GM18951 (cell line): ENCODE results near the gene MTNR1B.

Experiments used
- POLR2A ChIP-seq: IDR thresholded peaks from 4 replicates; pipeline ENCODE4 v1.6.1; 2011; ENCODE audit warnings: mild to moderate bottlenecking; ENCODE audit not compliant: insufficient read length, insufficient read depth; ENCODE audit errors: extremely low read depth
- in situ Hi-C: fragments of 300-500 bp; cut with MboI; formaldehyde crosslinking; loops from one replicate; pipeline ENCODE4 v1.12.0; 2022; ENCODE audit warnings: low sequenced_read_pairs, mixed read lengths, inconsistent platforms; ENCODE audit not compliant: unreplicated experiment

MTNR1B gene

DNA sequence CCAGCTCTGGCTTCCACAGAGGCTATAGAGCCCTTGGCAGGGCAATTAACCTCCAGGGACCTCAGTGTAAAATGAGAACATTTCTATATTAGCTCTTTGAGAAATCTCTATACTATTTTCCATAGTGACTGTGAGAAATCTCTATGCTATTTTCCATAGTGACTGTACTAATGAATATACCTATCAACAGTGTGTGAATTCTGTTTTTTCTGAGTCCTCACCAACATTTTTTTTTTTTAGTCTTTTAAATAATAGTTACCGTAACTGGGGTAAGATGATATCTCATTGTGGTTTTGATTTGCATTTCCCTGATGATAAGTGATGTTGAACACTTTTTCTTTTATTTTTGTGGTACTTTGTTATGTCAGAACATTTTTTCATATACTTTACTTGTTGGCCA, 7.0 kb upstream of the MTNR1B start:
- no peak for TF ChIP-seq POLR2A
- in situ Hi-C loops = no loop called here

DNA sequence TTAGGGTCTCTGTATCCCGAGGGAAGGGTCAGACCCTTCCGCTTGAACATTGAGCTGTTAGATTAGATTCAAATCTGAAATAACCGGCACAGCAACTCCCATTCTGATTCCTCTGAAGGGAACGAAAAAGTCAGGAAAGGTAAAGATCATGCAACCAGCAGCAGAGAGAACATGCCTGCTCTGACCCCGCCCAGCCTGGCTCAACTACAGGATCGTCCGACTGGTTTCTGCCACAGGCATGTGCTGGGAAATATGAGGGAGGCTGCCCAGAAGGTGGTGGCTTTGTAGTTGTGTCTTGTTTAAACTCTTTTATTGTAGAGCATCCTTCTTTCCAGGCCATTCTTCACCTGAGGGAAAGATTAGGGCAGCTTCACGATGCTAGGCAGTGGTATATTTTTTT, 5.0 kb upstream of the MTNR1B start:
- in situ Hi-C loops = no loop called here
- no peak for TF ChIP-seq POLR2A

DNA sequence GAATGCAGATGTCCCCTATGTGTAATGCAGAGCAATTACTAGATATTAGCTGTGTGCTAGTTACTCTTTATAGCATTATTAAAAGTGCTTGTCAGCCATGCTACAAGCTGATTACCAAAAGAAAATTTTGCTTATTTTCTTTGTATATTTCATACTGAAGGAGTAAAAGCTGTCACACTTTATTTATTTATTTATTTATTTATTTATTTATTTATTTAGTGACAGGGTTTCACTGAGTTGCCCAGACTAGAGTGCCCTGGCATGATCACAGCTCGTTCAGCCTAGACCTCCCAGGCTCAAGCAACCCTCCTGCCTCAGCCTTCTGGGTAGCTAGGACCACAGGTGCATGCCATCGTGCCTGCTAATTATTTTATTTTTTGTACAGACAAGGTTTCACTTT, 4.3 kb upstream of the MTNR1B start:
- in situ Hi-C loops = no loop called here
- no peak for TF ChIP-seq POLR2A

DNA sequence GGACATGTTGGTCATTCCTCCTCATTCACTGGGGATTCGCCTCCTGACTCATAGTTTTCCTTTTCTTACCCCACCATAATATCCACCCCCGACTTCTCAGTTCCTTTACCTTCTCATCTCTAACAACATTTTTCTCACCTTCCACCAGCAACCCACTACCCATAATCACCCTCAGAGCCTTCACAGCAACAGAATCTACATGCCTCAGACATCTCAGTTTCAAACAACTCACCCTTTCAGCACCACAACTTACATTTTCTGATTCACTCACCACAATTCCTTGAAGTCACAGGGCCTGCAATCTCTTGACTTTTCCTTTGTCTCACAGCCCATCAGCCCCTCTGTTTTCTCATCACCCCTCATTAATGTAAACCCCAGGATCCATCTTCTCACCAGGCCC, 2.3 kb upstream of the MTNR1B start:
- in situ Hi-C loops = no loop called here
- TF ChIP-seq POLR2A = no peak

DNA sequence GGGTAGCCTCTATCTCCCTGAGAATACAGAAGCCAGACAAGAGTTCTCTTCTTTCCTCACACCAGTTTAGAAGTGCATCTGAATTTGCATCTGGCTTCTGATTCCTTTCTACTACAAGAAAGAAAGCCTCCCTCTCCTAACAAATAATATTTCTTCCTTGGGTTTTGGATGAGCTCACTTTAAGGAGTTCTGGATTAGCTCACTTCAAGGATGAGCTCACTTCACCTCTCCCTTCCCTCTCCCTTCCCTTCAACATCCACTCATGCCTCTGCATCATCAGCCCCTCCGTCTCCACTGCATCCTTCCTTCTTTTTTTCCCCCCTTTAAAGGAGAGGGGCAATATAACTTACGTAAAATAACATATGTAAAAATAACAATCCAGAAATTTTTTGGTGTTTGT, 1.6 kb upstream of the MTNR1B start:
- in situ Hi-C loops = no loop called here
- no peak for TF ChIP-seq POLR2A

DNA sequence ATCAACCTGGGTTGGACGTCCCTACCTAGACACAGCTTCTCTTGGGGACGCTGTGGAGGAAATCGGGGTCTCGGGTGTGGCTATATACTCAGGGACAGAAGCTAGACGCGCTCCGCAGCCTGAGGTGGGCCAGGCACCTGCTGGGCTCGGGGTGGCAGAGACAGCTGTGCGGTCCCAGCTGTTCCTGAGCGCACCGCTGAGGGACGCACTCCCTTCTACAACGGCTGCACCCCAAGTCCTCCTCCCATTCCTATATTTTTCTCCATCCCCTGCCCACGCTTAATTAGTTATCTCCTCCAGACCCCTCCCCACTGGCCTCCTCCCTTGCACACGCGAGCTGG, 188 bp upstream of the MTNR1B start:
- in situ Hi-C loops = no loop called here
- no peak for TF ChIP-seq POLR2A

DNA sequence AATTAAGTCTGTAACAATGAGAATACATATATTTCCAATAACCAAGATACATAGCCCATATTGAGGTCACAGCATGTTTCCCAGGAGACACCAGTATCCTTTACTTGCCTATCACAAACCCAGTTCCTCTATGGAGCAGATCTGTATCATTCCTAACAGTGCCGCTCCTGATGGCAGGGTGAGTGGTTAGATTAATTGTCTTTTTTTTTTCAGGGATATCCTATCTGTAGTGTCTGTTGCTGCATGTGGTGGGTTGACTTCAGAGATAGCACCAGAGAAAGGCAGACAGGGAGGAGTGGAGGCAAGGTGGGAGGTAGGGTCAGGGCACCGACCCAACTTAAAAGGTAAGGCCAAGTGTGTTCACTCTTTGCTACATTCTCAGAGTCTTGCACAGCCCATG, 2.8 kb downstream of the MTNR1B start:
- in situ Hi-C loops = no loop called here
- TF ChIP-seq POLR2A = no peak

DNA sequence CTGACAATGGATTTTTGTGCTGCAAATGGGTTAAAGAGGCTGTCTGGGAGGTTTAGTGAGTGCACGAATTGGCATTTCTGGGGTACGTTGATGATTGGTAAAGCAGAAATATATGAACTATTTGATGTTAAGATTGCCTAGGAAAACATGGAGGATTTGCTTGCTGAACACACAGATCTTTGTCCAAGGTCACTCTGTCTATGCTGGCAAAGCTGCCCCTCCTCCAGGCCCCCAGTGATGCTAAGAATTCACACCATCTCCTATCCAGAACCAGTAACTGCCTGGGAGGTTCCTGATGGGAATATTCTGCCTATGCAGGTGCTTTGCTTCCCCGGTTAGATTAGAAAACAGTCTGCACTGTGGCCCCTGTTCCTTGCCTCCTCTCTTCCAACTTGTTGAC, 5.8 kb downstream of the MTNR1B start:
- in situ Hi-C loops = no loop called here
- no peak for TF ChIP-seq POLR2A

DNA sequence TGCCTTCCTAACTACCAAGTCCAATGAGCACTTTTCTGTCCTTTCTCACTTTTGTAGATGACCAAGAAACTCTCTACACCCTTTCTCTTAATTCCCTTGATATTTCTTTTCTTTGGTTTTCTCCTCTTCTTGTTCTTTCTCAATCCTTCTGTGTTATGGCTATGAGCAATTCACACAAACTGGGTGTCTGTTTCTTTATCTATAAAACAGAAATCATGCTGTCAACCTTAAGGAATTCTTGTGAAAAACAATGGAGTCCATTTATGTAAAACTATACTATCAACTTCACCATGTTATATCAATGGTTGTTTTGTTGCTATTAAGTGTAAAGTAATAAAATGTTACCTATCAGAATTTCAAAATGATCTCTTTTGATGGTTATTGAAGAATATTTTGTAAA, 7.2 kb downstream of the MTNR1B start:
- no peak for TF ChIP-seq POLR2A
- in situ Hi-C loops = no loop called here

DNA sequence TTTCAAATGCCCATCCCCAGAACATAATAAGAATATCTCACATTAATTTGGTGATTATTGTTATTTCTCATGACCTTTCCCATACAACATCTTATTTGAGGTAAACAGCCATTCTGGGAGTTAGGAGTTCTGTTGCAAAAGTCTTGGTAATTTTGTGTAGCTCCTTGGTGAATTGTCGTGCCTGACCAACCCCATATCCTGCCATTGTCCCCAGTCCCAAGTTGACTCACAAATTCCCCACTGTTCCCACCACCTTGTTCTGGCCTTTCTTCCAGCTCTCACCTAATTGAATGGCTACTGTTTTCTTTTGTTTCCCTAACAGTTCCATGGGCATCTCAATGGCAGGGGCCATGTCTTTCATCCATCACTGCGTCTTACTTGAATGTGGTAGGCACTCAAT, 8.0 kb downstream of the MTNR1B start:
- TF ChIP-seq POLR2A = no peak
- in situ Hi-C loops = no loop called here

DNA sequence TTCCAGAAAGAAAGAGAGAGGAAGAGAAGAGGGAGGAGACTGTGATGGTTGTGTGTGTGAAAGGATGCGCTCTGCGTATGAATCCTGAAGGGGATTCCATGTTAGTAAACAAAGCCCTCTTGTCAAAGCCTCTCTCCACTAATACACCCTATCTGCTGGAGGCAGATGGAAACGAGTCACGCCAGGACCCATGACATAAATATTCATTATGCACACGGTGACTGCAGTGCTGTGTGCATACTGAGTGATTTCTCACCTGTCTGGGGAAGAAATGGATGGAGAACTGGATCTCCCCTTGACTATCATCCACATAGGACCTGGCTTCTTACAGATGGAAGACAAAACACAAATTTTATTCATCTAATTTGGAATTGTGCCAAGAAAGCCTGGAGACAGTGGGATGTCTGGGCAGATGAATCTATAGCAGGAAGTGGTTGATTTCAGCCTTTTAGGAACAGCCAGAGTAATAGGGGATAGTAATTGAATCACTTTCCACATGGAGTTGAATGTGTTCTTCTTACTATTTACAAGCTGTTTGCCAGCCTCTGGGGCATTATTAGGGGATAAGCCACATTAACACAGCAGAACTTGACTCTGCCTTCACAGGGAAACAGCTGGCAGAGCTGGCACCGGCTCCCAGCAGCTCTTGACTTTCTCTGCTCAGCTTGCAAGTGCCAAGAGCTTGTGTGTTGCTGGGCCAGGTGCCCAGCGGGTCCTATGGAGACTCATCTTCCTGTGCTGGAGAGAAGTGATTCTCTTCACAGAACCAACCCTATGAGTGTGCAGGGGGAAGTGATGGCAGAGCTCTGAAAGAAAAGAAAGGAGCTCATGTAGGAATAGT, 9.0 kb downstream of the MTNR1B start:
- in situ Hi-C loops = no loop called here
- no peak for TF ChIP-seq POLR2A

DNA sequence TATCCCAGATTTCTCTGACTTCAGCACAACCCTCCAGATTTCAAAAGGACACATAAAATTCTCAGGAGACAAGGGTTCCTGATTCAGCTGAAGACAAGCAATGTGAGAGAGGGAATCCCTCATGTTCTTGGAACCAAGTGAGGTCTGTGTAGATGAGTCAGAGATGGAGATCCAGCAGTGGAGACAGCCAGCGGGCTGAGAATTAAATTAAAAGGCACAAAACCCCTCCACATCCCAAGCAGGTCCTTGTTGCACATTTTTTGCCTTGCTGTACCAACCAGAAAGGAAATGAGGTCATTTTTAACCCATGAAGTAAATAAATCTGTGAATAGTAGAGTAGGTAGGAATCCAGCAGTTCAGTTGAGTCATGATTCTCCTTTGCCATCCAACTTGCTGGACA, 9.7 kb downstream of the MTNR1B start:
- TF ChIP-seq POLR2A = no peak
- in situ Hi-C loops = no loop called here

DNA sequence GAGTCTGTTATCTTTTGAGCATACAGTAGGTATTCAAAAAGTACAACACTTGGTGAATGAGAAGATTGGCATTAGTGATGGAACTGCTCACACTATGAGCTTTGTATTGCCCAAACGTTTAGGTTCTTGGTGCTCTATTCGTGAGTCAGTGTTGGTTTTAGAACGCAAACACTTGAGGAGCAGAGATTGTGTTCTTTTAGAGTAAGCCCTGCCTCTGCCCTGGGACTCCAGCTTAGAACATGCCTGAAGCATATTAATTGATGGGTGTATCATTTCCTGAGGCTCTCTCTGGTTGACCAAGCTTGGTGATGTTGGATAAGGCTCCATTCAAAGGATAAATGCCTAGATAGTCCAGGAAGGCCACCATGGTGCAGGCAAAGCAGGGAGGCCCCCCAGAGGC, 10.9 kb downstream of the MTNR1B start:
- in situ Hi-C loops = no loop called here
- no peak for TF ChIP-seq POLR2A

DNA sequence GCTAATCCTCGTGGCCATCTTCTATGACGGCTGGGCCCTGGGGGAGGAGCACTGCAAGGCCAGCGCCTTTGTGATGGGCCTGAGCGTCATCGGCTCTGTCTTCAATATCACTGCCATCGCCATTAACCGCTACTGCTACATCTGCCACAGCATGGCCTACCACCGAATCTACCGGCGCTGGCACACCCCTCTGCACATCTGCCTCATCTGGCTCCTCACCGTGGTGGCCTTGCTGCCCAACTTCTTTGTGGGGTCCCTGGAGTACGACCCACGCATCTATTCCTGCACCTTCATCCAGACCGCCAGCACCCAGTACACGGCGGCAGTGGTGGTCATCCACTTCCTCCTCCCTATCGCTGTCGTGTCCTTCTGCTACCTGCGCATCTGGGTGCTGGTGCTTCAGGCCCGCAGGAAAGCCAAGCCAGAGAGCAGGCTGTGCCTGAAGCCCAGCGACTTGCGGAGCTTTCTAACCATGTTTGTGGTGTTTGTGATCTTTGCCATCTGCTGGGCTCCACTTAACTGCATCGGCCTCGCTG, 12.1 kb downstream of the MTNR1B start:
- no peak for TF ChIP-seq POLR2A
- in situ Hi-C loops = no loop called here
